Measurements from ENCODE around the gene ZNF787. TPM values are rescaled to one million over a fixed set of nuclear protein-coding genes. Genes with fewer than 3 reads are reported as not detected.

ZNF787 gene
- total and polyA plus RNA-seq, 2 of the 13 experiments (the other 11 are each of a cell fraction or from before 2014, with no cell fraction given): 15.1 to 42.8 TPM

- TF ChIP-seq, protein P1, sequence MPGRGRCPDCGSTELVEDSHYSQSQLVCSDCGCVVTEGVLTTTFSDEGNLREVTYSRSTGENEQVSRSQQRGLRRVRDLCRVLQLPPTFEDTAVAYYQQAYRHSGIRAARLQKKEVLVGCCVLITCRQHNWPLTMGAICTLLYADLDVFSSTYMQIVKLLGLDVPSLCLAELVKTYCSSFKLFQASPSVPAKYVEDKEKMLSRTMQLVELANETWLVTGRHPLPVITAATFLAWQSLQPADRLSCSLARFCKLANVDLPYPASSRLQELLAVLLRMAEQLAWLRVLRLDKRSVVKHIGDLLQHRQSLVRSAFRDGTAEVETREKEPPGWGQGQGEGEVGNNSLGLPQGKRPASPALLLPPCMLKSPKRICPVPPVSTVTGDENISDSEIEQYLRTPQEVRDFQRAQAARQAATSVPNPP (CRISPR knock-in tag; IDR thresholded peaks at IDR 0.05): peak; percentile 47; the same call in 1 of the 2 replicates
- TF ChIP-seq PRPF4 (IDR thresholded peaks at IDR 0.05; ENCODE audit: low read depth, low read length, poor library complexity, severe bottlenecking): no peak
- TF ChIP-seq, protein P2, sequence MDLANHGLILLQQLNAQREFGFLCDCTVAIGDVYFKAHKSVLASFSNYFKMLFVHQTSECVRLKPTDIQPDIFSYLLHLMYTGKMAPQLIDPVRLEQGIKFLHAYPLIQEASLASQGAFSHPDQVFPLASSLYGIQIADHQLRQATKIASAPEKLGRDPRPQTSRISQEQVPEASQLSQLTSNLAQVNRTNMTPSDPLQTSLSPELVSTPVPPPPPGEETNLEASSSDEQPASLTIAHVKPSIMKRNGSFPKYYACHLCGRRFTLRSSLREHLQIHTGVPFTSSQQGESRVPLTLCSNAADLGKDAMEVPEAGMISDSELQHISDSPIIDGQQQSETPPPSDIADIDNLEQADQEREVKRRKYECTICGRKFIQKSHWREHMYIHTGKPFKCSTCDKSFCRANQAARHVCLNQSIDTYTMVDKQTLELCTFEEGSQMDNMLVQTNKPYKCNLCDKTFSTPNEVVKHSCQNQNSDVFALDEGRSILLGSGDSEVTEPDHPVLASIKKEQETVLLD (CRISPR knock-in tag; IDR thresholded peaks at IDR 0.05; ENCODE audit: low read depth): peak; percentile 96
- TF ChIP-seq ZNF333 (CRISPR knock-in tag; IDR thresholded peaks at IDR 0.05; ENCODE audit: borderline replicate concordance): no peak; the same call in 1 of the 2 replicates
- TF ChIP-seq SYNCRIP (IDR thresholded peaks at IDR 0.05; ENCODE audit: insufficient read depth, low read depth, low read length): no peak
- no peak for TF ChIP-seq USF2 (IDR thresholded peaks at IDR 0.05; ENCODE audit: low read depth, low read length)
- TF ChIP-seq USF2 (CRISPR knock-in tag; IDR thresholded peaks at IDR 0.05; ENCODE audit: borderline replicate concordance): no peak
- TF ChIP-seq ARNT2 (CRISPR knock-in tag; IDR thresholded peaks at IDR 0.05; ENCODE audit: low read depth): peak; percentile 74; the same call in 1 of the 2 replicates
- peak; percentile 73; the same call in 1 of the 2 replicates for TF ChIP-seq KAT7 (CRISPR knock-in tag; IDR thresholded peaks at IDR 0.05; ENCODE audit: borderline replicate concordance)
- TF ChIP-seq BCL3 (CRISPR knock-in tag; IDR thresholded peaks at IDR 0.05): no peak
- no peak for TF ChIP-seq SCMH1 (CRISPR knock-in tag; IDR thresholded peaks at IDR 0.05; ENCODE audit: borderline replicate concordance)
- peak; percentile 33; the same call in 1 of the 2 replicates for TF ChIP-seq STAG1 (CRISPR knock-in tag; IDR thresholded peaks at IDR 0.05)
- TF ChIP-seq, protein P3, sequence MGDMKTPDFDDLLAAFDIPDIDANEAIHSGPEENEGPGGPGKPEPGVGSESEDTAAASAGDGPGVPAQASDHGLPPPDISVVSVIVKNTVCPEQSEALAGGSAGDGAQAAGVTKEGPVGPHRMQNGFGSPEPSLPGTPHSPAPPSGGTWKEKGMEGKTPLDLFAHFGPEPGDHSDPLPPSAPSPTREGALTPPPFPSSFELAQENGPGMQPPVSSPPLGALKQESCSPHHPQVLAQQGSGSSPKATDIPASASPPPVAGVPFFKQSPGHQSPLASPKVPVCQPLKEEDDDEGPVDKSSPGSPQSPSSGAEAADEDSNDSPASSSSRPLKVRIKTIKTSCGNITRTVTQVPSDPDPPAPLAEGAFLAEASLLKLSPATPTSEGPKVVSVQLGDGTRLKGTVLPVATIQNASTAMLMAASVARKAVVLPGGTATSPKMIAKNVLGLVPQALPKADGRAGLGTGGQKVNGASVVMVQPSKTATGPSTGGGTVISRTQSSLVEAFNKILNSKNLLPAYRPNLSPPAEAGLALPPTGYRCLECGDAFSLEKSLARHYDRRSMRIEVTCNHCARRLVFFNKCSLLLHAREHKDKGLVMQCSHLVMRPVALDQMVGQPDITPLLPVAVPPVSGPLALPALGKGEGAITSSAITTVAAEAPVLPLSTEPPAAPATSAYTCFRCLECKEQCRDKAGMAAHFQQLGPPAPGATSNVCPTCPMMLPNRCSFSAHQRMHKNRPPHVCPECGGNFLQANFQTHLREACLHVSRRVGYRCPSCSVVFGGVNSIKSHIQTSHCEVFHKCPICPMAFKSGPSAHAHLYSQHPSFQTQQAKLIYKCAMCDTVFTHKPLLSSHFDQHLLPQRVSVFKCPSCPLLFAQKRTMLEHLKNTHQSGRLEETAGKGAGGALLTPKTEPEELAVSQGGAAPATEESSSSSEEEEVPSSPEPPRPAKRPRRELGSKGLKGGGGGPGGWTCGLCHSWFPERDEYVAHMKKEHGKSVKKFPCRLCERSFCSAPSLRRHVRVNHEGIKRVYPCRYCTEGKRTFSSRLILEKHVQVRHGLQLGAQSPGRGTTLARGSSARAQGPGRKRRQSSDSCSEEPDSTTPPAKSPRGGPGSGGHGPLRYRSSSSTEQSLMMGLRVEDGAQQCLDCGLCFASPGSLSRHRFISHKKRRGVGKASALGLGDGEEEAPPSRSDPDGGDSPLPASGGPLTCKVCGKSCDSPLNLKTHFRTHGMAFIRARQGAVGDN (CRISPR knock-in tag; IDR thresholded peaks at IDR 0.05): peak; percentile 87
- TF ChIP-seq, protein P4, sequence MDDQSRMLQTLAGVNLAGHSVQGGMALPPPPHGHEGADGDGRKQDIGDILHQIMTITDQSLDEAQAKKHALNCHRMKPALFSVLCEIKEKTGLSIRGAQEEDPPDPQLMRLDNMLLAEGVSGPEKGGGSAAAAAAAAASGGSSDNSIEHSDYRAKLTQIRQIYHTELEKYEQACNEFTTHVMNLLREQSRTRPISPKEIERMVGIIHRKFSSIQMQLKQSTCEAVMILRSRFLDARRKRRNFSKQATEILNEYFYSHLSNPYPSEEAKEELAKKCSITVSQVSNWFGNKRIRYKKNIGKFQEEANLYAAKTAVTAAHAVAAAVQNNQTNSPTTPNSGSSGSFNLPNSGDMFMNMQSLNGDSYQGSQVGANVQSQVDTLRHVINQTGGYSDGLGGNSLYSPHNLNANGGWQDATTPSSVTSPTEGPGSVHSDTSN (CRISPR knock-in tag; IDR thresholded peaks at IDR 0.05; ENCODE audit: borderline replicate concordance): no peak
- no peak; the same call in 1 of the 2 replicates for TF ChIP-seq RELA (CRISPR knock-in tag; IDR thresholded peaks at IDR 0.05)
- no peak for TF ChIP-seq FOSL1 (CRISPR knock-in tag; IDR thresholded peaks at IDR 0.05; ENCODE audit: borderline replicate concordance)
Measured at GRCh38 chr19:56120371-56121179, 520 bp downstream of the ZNF787 start (continued).

Data from HepG2 (cell line).